ENCODE results near the gene TBL2.

DNA sequence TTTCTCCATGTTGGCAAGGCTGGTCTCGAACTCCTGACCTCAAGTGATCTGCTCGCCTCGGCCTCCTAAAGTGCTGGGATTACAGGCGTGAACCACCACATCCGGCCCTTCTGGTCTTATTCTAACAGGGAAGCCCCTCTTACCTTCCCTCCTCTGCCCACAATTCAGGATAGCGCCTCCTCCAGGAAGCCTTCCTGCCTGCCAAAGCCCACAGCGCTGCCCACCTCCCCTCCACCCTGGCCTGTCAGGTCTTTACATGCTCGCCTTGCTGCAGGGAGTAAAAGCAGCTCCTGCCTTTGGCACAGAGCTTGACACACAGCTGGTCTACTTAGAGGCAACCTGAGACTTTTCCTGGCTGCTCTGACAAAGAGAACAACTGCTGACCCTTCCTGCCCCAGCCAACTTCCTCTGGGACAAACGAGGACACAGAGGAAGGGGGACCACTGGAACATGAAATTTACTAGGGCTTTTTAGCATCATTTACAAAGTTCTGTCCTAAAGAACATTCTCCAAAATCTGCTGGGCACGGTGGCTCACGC, 32.7 kb upstream of the TBL2 start:
- TF ChIP-seq, protein P1, sequence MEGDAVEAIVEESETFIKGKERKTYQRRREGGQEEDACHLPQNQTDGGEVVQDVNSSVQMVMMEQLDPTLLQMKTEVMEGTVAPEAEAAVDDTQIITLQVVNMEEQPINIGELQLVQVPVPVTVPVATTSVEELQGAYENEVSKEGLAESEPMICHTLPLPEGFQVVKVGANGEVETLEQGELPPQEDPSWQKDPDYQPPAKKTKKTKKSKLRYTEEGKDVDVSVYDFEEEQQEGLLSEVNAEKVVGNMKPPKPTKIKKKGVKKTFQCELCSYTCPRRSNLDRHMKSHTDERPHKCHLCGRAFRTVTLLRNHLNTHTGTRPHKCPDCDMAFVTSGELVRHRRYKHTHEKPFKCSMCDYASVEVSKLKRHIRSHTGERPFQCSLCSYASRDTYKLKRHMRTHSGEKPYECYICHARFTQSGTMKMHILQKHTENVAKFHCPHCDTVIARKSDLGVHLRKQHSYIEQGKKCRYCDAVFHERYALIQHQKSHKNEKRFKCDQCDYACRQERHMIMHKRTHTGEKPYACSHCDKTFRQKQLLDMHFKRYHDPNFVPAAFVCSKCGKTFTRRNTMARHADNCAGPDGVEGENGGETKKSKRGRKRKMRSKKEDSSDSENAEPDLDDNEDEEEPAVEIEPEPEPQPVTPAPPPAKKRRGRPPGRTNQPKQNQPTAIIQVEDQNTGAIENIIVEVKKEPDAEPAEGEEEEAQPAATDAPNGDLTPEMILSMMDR (IDR thresholded peaks at IDR 0.05) = no peak
- TF ChIP-seq POLR2A (IDR thresholded peaks at IDR 0.05) (no peak), EP300 (IDR thresholded peaks at IDR 0.05) (no peak), POLR2AphosphoS5 (IDR thresholded peaks at IDR 0.05) (peak in 1 of 4 donors; percentile 21)
